K562 (cell line): ENCODE measurements around the gene SLTM. TPM values are rescaled to one million over a fixed set of nuclear protein-coding genes. Genes with fewer than 3 reads are reported as not detected.
A peak's percentile ranks its signal among the peaks of the same experiment; 100 is the strongest.

ENCODE experiments used
- ARID1B ChIP-seq: fragments of 450-650 bp; IDR thresholded peaks from 2 replicates; pipeline ENCODE4 v1.6.1; 2016; ENCODE audit warnings: antibody characterized with exemption, mild to moderate bottlenecking, inconsistent platforms
- CBFA2T3 ChIP-seq: fragments of 450-650 bp; IDR thresholded peaks from 2 replicates; pipeline ENCODE4 v1.6.1; 2017
- E2F5 ChIP-seq: sonication (generic); formaldehyde crosslinking; IDR thresholded peaks from 2 replicates; pipeline ENCODE4 v1.8.0; 2022; ENCODE audit warnings: mild to moderate bottlenecking, missing genetic modification reagents
- FIP1L1 ChIP-seq: fragments of 200-400 bp; formaldehyde crosslinking; IDR thresholded peaks from 2 replicates; pipeline ENCODE4 v1.6.1; 2018; ENCODE audit warnings: mild to moderate bottlenecking, low read depth, low read length; ENCODE audit not compliant: poor library complexity, severe bottlenecking
- GABPA ChIP-seq: fragments of 200-800 bp; sonication (Bioruptor generic); conservative IDR thresholded peaks from 2 replicates; pipeline ENCODE4 v1.6.1; 2016; ENCODE audit warnings: low read depth, missing genetic modification characterization, missing compliant biosample characterization
- GATAD2B ChIP-seq: fragments of 450-650 bp; IDR thresholded peaks from 2 replicates; pipeline ENCODE4 v1.6.1; 2017; ENCODE audit warnings: mild to moderate bottlenecking, borderline replicate concordance
- HLTF ChIP-seq: fragments of 450-650 bp; IDR thresholded peaks from 2 replicates; pipeline ENCODE4 v1.6.1; 2016
- HNRNPH1 ChIP-seq: fragments of 200-400 bp; formaldehyde crosslinking; optimal IDR thresholded peaks from 2 replicates; pipeline ENCODE3; 2017; ENCODE audit warnings: low read depth, mild to moderate bottlenecking, low read length, moderate library complexity
- IFI16 ChIP-seq: fragments of 250-450 bp; sonication (Bioruptor Pico); IDR thresholded peaks from 2 replicates; pipeline ENCODE4 v2.1.2; 2022; ENCODE audit warnings: mild to moderate bottlenecking, inconsistent platforms
- KLF1 ChIP-seq: fragments of 450-650 bp; IDR thresholded peaks from 2 replicates; pipeline ENCODE4 v1.6.1; 2016; ENCODE audit warnings: missing genetic modification characterization, missing compliant biosample characterization
- MCM2 ChIP-seq: fragments of 450-650 bp; IDR thresholded peaks from 2 replicates; pipeline ENCODE4 v1.6.1; 2017; ENCODE audit warnings: low read depth, mild to moderate bottlenecking
- MYBL2 ChIP-seq, 2 experiments: fragments of 450-650 bp in 1 of 2; sonication (generic) in 1 of 2; formaldehyde crosslinking in 1 of 2; IDR thresholded peaks; 2 replicates each; pipeline versions ENCODE4 v1.6.1 to v1.8.1; 2017 to 2022; ENCODE audit warnings: borderline replicate concordance in 1 of 2, inconsistent platforms in 1 of 2, low read depth in 1 of 2, mild to moderate bottlenecking in 1 of 2, missing genetic modification reagents in 1 of 2, moderate library complexity in 1 of 2
- NCOA4 ChIP-seq: fragments of 450-650 bp; IDR thresholded peaks from 2 replicates; pipeline ENCODE4 v1.6.1; 2018; ENCODE audit warnings: mild to moderate bottlenecking; ENCODE audit not compliant: partially characterized antibody
- PCBP2 ChIP-seq: fragments of 200-400 bp; formaldehyde crosslinking; IDR thresholded peaks from 2 replicates; pipeline ENCODE4 v1.6.1; 2018; ENCODE audit warnings: low read length, low read depth, mild to moderate bottlenecking, moderate library complexity; ENCODE audit not compliant: poor library complexity, severe bottlenecking
- RBM14 ChIP-seq: fragments of 200-400 bp; formaldehyde crosslinking; IDR thresholded peaks from 2 replicates; pipeline ENCODE4 v1.6.1; 2018; ENCODE audit warnings: low read depth, mild to moderate bottlenecking, low read length, moderate library complexity, borderline replicate concordance; ENCODE audit not compliant: insufficient read depth
- RCOR1 ChIP-seq, 2 experiments: IDR thresholded peaks; 2 replicates each; pipeline ENCODE4 v1.6.1; 2012; ENCODE audit warnings: low read depth in 2 of 2, low read length in 2 of 2, borderline replicate concordance in 1 of 2, improper control_type of control experiment in 1 of 2
- RFX1 ChIP-seq: fragments of 450-650 bp; IDR thresholded peaks from 2 replicates; pipeline ENCODE4 v1.6.1; 2016; ENCODE audit warnings: mild to moderate bottlenecking, moderate library complexity
- SETDB1 ChIP-seq: IDR thresholded peaks from one replicate; pipeline ENCODE4 v1.6.1; 2012; ENCODE audit warnings: low read length, control low read depth, inconsistent platforms
- SRSF9 ChIP-seq: fragments of 200-400 bp; formaldehyde crosslinking; IDR thresholded peaks from 2 replicates; pipeline ENCODE4 v1.6.1; 2017; ENCODE audit warnings: low read depth, low read length, borderline replicate concordance
- TBL1XR1 ChIP-seq, 2 experiments: IDR thresholded peaks; 2 replicates each; pipeline ENCODE4 v1.6.1; 2012; ENCODE audit warnings: improper control_type of control experiment in 2 of 2, low read length in 2 of 2, mild to moderate bottlenecking in 1 of 2
- TBP ChIP-seq: optimal IDR thresholded peaks from 2 replicates; pipeline ENCODE3; 2011; ENCODE audit warnings: low read depth, low read length, improper control_type of control experiment
- TEAD1 ChIP-seq, 2 experiments: fragments of 450-650 bp in 1 of 2; sonication (generic) in 1 of 2; formaldehyde crosslinking; IDR thresholded peaks; 2 replicates each; pipeline versions ENCODE4 v1.4.0 to v1.8.0; 2020 to 2022; ENCODE audit warnings: mild to moderate bottlenecking in 2 of 2, missing genetic modification reagents in 1 of 2
- ZFPM2 ChIP-seq: fragments of 250-450 bp; sonication (Bioruptor Pico); IDR thresholded peaks from 2 replicates; pipeline ENCODE4 v1.5.1; 2022; ENCODE audit warnings: mild to moderate bottlenecking
- ZNF140 ChIP-seq: fragments of 250-450 bp; sonication (Bioruptor Pico); IDR thresholded peaks from 2 replicates; pipeline ENCODE4 v1.8.0; 2021; ENCODE audit warnings: moderate library complexity, mild to moderate bottlenecking, inconsistent platforms
- ZNF282 ChIP-seq: sonication (generic); formaldehyde crosslinking; IDR thresholded peaks from 2 replicates; pipeline ENCODE4 v1.8.1; 2023; ENCODE audit warnings: missing genetic modification reagents
- ZNF324 ChIP-seq: fragments of 250-450 bp; sonication (Bioruptor Pico); IDR thresholded peaks from 2 replicates; pipeline ENCODE4 v1.4.0; 2020; ENCODE audit warnings: mild to moderate bottlenecking
- ZNF395 ChIP-seq: fragments of 200-800 bp; sonication (Bioruptor generic); IDR thresholded peaks from 2 replicates; pipeline ENCODE4 v1.6.1; 2017; ENCODE audit warnings: missing genetic modification characterization, missing compliant biosample characterization
- ZNF41 ChIP-seq: fragments of 250-450 bp; sonication (Bioruptor Pico); conservative IDR thresholded peaks from 2 replicates; pipeline ENCODE4 v1.4.0; 2020; ENCODE audit warnings: mild to moderate bottlenecking
- polyA plus RNA-seq, 8 experiments: library from polyadenylated mRNA; depleted of rRNA in 4 of 8; stranded (reverse) in 5 of 8; unstranded in 3 of 8; fragments of >200 nt; fragmentation: Nextera tagmentation in 2 of 8; fragmentation: Illumina TruSeq in 1 of 8; extraction: Ambion mirVana in 2 of 8; extraction: Trizol in 1 of 8; gene quantifications; 2 replicates each; pipeline versions ENCODE4 v1.2.1 to v1.2.3, GENCODE V29; 2011 to 2014; ENCODE audit warnings: inconsistent platforms in 1 of 8, missing spikeins in 1 of 8
- total RNA-seq, 7 experiments: library from RNA; depleted of rRNA in 6 of 7; stranded (reverse); fragments of >200 nt in 6 of 7; fragmentation: Illumina TruSeq in 2 of 7; extraction: Trizol in 2 of 7; gene quantifications; 2 replicates each; pipeline versions ENCODE4 v1.2.1 to v1.2.3, GENCODE V29; 2011 to 2021; ENCODE audit warnings: low replicate concordance in 1 of 7

SLTM gene
- total and polyA plus RNA-seq, 9 of the 15 experiments (the other 6 are each of a cell fraction or from before 2014, with no cell fraction given) = 39.5 to 163 (median 102) TPM

- TF ChIP-seq E2F5 (CRISPR knock-in tag) (no peak), GABPA (tag) (peak; percentile 81), RFX1 (no peak), TBL1XR1 (IDR thresholded peaks at IDR 0.05; ENCODE audit: low read length in 2 of 2) (peak; percentile 45 to 63; a peak in 2 of 4 replicates), ZFPM2 (CRISPR knock-in tag) (no peak), FIP1L1 (no peak), ZNF140 (CRISPR knock-in tag) (no peak), MYBL2 (IDR thresholded peaks at IDR 0.05; ENCODE audit: low read depth) (no peak), MYBL2 (CRISPR knock-in tag; IDR thresholded peaks at IDR 0.05; ENCODE audit: borderline replicate concordance) (no peak), TEAD1 (CRISPR knock-in tag; IDR thresholded peaks at IDR 0.05) (peak in 1 of 2 experiments; percentile 79; a peak in 2 of 4 replicates), IFI16 (CRISPR knock-in tag) (no peak), ZNF324 (no peak), ZNF41 (0 out of 2 replicates have a peak, but pooled peaks have one; percentile 51), SRSF9 (no peak), ARID1B (no peak), TBP (peak; percentile 97), MCM2 (no peak), ZNF282 (CRISPR knock-in tag) (0 out of 2 replicates have a peak, but pooled peaks have one; percentile 17), HLTF (no peak; the same call in 1 of the 2 replicates), HNRNPH1 (no peak), GATAD2B (peak; percentile 18; the same call in 1 of the 2 replicates), NCOA4 (no peak), ZNF395 (CRISPR knock-in tag) (peak; percentile 48; the same call in 1 of the 2 replicates), CBFA2T3 (no peak), RCOR1 (IDR thresholded peaks at IDR 0.05; ENCODE audit: borderline replicate concordance in 1 of 2, low read depth in 2 of 2, low read length in 2 of 2) (peak in 1 of 2 experiments; percentile 4; a peak in 1 of 4 replicates), RBM14 (no peak), SETDB1 (no peak), KLF1 (tag) (peak; percentile 68; the same call in 1 of the 2 replicates), PCBP2 (no peak)
Measured at GRCh38 chr15:58933281-58934113, at the start of gene SLTM (continued).
